Pulmonary artery endothelial cell (primary cell): ENCODE measurements around the gene STRN4. TPM values are rescaled to one million over a fixed set of nuclear protein-coding genes. Genes with fewer than 3 reads are reported as not detected.
"Not testable (repeated sequence)": the region's sequence is repeated elsewhere in the genome, so short reads cannot be mapped to it uniquely, and the experiment has no call there.

Source experiments
- DNase-seq: peaks from one replicate; pipeline ENCODE4 v3.0.0-alpha.2; 2011; ENCODE audit warnings: low read depth, low spot score
- total RNA-seq: library from RNA; depleted of rRNA; stranded (reverse); fragments of >200 nt; gene quantifications from 2 replicates; pipeline ENCODE4 v1.2.3, GENCODE V29; 2014

The STRN4 gene
- total RNA-seq, 1 donor from 2014 or later, result 86.7 TPM

DNA sequence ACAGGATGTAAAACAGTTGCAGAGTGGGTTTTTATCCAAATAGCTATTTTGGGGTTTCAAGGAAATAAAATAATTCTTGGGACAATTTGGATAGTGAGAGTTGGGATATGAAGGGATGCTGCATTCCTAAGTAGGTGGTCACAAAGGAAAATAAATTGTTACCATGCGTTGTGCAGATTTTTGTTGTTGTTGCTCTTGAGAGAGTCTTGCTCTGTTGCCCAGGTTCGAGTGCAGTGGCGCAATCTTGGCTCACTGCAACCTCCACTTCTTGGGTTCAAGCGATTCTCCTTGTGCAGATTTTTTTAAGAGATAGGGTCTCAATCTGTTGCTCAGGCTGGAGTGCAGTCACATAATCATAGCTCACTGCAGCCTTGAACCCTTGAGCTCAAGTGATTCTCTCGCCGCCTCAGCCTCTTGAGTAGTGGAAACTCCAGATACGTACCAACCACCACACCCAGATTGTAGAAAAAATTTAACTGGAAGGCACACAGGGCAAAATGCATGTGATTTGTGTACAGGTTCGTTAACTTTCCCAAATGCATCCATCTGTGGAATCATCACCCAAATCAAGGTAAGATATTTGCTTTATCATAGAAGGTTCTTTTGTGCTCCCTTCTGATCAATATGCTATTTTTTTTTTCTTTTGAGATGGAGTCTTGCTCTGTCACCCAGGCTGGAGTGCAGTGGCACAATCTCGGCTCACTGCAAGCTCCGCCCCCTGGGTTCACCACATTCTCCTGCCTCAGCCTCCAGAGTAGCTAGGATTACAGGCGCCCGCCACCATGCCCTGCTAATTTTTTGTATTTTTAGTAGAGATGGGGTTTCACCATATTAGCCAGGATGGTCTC lies 26.1 kb upstream of the STRN4 start:
- DNase-seq, result no peak

DNA sequence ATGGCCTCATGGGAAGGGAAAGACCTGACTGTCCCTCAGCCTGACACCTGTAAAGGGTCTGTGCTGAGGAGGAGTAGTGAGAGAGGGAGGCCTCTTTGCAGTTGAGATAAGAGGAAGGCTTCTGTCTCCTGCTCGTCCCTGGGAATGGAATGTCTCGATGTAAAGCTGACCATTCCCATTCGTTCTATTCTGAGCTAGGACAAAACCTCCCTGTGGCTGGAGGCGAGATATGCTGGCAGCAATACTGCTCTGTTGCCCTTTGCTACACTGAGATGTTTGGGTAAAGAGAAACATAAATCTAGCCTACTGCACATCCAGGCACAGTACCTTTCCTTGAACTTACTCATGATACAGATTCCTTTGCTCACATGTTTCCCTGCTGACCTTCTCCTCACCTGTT lies 22.5 kb upstream of the STRN4 start:
- DNase-seq, result not testable (repeated sequence)

DNA sequence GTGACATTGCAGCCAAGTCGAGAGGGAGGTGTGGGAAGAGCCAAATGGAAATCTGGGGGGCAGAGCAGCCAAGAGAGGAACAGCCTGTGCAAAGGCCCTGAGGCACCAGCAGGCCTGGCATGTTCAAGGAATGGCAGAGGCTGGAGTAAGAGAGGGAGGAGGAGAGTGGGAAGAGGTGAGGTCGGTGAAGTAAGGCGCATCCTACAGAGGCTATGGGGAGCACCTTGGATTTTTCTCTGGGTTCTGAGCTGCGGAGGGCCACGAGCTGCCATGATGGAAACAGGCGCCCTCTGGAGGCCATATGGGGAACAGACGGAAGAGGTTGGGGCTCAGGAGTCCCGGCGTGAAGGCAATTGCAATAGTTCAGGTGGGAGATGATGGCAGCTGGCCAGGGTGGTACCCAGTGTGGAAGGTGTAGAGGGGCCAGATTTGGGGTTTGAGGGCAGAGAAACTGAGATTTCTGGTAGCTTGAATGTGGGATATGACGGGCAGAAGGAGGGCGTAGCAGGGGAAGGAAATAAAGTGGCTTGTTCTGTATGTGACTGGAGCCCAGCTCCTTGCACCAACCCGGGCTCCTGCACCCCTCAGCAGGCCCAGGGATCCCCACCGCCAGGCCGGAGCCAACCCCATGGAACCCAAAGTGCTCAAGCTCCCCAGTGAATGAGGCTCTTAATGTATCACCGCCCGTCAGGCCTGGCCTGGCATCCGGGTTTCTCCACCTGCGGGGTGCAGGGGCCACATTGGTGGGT lies 20.5 kb upstream of the STRN4 start:
- no peak for DNase-seq

DNA sequence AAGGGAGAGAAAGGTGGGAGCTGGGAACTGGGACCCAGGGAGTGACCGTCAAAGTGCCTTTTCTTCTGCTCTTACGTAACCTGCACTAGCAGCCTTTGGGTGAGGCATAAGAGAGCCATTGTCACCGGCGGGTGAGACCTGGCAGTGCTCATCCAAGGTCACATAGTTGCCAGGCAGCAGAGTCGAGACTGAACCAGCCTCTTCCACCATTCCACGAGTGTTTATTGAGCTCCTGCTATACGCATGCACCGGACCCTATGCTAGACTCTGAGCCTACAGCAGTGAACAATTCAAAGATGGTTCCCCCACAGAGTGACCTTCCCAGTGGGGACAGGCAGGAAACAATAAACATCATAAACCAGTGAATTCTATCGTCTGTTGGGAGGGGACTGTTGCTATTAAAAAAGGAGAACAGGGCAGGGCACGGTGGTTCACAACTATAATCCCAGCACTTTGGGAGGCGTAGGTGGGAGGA lies 18.6 kb upstream of the STRN4 start:
- no peak for DNase-seq

DNA sequence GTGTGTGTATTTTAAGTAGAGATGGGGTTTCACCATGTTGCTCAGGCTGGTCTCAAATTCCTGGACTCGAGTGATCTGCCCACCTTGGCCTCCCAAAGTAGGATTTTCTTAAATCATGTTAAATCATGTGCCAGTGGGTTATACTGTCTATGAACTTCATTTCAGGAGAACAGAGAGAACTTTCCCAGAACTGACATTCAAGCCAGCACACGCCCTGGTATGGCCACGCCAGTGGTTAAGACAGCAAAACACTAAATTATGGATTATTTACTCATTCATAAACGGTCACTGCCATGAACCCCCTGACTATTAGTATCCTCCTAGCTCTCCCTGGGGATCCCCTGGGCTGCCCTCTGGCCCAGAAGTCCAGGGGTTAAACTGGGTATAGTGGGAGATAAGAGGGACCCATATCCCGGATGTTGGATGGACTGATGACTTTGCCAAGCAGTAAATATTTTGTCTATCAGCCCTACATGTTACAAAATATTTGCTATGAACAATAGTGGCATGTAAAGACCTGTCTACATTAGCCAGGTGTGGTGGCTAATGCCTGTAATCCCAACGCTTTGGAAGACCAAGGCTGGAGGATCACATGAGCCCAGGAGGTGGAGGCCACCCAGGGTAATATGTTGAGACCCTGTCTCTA lies 16.1 kb upstream of the STRN4 start:
- no peak for DNase-seq

DNA sequence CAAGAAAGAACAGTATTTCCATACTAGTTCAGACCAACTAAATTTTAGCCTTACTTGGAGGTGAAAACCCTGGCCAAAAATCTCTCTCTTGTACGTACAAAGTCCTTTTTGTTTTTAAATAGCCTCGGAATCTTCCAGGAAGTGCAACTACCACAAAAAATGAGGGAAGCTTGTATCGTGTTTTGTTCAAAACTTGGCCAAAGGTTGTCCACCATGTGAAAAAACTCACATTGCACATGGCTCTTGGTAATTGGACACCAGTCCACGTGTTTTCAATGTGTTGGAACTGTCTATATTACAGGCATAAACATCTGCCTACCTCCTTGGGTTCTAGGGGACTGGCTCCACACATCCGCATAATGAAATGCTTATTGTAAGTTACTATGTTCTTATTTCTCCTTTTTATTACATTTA lies 15.2 kb upstream of the STRN4 start:
- DNase-seq, result no peak

DNA sequence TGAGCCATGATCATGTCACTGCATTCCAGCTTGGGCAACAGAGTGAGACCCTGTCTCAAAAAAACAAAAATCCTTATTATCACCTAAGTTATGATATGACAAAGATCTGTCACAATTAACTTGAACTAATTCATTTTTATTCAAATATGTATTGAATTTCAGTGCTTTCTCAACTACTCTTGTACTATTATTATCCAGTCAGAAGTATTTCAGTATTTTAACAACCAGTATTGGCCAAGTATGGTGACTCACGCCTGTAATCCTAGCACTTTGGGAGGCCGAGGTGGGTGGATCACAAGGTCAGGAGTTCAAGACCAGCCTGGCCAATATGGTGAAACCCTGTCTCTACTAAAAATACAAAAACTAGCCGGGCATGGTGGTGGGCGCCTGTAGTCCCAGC lies 14.6 kb upstream of the STRN4 start:
- DNase-seq, result not testable (repeated sequence)

DNA sequence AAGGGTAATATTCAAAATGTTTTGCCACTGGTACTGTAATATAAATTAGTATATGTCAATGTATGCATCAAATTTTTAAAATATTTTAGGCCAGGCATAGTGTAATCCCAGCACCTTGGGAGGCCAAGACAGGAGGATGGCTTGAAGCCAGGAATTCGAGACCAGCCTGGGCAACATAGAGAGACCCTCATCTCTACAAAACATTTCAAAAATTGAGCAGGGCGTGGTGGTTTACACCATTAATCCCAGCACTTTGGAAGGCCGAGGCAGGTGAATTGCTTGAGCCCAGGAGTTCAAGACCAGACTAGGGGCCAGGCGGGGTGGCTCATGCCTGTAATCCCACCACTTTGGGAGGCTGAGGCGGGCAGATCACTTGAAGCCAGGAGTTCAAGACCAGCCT lies 14.1 kb upstream of the STRN4 start:
- no peak for DNase-seq

DNA sequence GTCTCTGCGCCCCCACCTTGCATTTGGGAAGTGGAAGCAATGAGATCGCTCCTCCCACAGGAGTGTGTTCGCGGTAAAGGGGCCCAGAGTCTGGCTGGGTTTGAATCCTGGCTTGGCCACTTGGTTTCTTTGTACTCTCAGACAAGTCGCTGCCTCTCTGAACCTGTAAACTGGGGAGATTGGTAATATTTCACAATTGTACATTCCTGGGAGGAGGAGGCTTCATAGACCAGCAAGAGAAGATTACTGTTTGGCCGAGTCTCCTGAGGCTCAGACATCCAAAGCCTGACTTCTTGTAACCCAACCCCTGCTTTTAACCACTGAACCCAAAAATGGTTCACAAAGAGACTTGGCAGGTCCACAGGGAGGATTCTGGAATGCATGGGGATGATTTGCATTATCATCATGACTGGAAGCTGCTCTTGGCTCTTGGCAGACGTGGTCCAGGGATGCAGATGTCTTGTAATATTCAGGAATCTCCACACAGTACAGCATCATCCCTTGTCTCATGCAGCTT lies 13.6 kb upstream of the STRN4 start:
- no peak for DNase-seq

DNA sequence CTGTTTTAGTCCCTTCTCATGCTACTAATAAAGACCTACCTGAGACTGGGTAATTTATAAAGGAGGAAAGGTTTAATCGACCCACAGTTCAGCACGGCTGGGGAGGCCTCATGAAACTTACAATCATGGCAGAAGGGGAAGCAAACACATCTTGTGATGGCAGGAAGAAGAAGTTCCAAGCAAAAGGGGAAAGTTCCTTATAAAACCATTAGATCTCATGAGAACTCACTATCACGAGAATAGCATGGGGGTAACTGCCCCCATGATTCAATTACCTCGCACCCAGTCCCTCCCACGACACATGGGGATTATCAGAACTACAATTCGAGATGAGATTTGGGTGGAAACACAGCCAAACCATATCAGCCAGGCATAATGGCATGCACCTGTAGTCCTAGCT lies 13.0 kb upstream of the STRN4 start:
- no peak for DNase-seq

DNA sequence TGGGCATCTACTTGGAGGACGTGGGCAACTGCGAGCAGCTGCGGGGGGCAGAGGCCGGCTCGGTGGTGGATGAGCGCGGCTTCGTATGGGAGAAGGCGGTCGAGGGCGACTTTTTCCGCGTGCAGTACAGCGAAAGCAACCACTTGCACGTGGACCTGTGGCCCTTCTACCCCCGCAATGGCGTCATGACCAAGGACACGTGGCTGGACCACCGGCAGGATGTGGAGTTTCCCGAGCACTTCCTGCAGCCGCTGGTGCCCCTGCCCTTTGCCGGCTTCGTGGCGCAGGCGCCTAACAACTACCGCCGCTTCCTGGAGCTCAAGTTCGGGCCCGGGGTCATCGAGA lies 10.3 kb upstream of the STRN4 start:
- no peak for DNase-seq

DNA sequence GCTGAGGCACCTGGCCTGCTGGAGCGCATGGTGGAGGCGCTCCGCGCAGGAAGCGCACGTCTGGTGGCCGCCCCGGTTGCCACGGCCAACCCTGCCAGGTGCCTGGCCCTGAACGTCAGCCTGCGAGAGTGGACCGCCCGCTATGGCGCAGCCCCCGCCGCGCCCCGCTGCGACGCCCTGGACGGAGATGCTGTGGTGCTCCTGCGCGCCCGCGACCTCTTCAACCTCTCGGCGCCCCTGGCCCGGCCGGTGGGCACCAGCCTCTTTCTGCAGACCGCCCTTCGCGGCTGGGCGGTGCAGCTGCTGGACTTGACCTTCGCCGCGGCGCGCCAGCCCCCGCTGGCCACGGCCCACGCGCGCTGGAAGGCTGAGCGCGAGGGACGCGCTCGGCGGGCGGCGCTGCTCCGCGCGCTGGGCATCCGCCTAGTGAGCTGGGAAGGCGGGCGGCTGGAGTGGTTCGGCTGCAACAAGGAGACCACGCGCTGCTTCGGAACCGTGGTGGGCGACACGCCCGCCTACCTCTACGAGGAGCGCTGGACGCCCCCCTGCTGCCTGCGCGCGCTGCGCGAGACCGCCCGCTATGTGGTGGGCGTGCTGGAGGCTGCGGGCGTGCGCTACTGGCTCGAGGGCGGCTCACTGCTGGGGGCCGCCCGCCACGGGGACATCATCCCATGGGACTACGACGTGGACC lies 9.7 kb upstream of the STRN4 start:
- DNase-seq, result no peak

DNA sequence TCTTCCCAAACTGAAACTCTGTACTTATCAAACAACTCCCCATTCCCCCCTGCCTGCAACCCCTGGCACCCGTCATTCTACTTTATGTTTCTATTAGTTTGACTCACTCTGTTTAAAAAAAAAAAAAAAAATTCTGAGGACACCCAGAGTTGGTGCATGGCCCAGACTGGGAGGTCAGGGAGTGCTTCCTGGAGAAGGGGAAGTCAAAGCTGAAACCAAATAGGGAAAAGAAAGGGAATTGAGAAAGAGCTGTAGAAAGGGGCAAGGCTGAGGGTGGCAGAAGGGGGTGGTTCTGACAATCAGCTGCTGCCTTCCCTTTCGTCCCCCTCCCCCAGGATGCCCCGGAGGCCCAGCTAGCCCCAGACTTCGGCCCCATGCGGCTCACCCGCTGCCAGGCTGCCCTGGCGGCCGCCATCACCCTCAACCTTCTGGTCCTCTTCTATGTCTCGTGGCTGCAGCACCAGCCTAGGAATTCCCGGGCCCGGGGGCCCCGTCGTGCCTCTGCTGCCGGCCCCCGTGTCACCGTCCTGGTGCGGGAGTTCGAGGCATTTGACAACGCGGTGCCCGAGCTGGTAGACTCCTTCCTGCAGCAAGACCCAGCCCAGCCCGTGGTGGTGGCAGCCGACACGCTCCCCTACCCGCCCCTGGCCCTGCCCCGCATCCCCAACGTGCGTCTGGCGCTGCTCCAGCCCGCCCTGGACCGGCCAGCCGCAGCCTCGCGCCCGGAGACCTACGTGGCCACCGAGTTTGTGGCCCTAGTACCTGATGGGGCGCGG lies 9.0 kb upstream of the STRN4 start:
- DNase-seq, result peak; percentile 64

DNA sequence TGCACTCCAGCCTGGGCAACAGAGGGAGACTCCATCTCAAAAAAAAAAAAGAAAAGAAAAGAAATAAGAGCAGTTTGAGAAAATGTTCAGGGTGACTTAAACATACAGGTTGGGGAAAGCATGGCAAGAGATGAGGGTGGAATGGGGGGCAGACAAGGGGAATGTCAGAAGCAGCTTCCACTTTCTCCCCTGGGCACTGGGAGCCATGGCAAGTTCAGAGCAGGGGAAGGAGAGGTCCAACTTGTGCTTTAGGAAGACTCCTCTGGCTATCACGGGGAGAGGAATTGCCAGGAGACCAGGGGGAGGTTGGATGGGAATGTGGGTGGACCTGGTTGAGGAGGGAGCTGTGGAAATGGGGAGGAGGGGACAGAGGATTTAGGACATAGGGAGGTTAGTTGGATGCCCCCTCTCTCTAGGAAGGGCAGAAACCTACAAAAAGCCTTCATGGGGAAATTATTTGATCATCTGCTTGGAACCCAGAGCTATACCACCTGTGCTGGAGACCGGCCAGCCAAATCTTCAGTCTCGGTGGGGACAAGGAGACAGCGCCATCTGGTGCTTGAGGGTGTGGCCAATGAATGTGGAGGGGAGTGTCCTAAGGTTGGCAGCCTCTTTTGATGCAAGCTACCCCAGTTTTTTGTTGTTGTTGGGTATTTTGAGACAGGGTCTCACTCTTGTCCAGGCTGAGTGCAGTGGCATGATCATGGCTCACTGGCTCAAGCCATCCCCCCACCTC lies 7.3 kb upstream of the STRN4 start:
- DNase-seq, result no peak

DNA sequence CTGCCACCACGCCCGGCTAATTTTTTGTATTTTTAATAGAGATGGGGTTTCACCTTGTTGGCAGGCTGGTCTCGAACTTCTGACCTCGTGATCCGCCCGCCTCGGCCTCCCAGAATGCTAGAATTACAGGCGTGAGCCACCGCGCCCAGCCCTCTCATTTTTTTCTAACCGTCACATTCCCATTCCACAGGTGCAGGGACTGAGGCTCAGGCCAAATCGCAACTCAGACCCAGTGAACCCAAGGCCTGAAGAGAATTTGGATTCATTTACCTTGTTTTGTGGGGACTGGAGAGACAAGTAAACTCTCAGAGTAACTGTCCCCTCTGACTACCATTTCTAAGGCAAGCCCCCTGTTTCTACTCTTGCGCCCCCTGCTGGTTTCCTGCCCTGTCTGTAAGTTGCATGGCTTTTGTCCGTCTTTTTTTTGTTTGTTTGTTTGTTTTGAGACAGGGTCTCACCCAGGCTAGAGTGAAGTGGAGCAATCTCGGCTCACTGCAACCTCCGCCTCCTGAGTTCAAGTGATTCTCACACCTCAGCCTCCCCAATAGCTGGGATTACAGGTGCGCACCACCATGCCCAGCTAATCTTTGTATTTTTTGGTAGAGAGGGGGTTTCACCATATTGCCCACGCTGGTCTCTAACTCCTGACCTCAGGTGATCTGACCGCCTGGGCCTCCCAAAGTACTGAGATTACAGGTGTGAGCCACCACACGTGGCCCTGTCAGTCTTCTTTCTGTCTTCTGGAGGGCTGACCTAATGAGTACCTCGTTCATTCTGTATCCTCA lies 2.3 kb upstream of the STRN4 start:
- DNase-seq, result no peak

DNA sequence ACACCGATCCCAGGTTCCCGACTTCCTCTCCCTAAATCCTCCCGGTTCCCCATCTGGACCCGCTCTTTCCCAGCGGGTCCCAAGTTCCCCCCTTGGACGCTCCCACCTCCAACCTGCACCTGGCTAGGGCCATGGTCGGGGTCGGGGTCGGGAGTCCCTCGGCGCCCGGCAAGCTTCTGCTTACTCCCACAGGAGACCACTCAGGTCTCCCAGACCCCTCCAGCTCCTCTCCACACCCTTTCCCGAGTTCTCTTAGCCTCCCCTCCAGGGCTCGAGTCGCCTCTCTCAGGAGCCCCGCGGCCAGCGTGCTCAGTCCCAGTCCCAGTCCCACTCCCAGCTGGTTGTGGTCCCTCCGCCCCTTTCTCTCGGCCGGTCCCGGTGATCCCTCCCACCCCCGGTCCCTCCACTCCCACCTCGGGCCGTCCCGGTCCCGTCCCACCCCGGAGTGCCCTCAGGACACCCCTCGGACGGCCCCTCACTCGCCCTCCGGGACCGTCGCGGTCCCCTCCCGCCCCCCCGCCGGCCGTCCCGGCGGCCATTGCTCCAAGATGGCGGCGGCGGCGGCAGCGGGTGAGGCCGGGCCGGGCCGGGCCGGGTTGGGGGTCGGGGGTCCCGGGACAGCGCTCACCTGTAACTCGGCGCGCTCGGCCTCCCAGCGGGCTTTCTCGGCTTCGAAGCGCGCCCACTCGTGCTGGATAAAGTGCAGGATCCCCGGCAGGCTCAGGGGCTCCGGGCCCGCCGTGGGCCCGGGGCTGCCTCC lies 549 bp downstream of the STRN4 start, which contains the start of gene FKRP:
FKRP (plus strand) TSS at position 537 of the 760 bp plus-strand sequence. CDS start 9,394 bp downstream, outside the sequence.
- no peak for DNase-seq

DNA sequence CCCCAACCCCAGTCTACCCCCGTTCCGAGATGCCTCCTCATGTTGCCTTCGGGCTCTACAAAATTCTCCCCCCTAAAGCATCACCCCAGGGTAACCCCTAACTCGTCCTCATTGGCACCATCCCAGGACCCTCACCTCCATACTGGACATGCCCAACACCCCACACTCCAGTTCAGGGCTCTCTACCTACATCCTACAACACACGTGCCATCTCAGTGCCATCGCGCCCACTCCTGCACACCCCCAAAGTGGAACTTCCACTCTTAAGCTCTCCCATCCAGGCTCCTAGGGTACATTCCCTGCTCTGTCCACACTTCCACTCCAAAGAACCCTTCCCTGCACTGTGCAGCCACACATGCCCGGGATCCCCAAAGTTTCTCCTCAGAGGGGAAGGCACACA lies 1.2 kb downstream of the STRN4 start:
- no peak for DNase-seq

DNA sequence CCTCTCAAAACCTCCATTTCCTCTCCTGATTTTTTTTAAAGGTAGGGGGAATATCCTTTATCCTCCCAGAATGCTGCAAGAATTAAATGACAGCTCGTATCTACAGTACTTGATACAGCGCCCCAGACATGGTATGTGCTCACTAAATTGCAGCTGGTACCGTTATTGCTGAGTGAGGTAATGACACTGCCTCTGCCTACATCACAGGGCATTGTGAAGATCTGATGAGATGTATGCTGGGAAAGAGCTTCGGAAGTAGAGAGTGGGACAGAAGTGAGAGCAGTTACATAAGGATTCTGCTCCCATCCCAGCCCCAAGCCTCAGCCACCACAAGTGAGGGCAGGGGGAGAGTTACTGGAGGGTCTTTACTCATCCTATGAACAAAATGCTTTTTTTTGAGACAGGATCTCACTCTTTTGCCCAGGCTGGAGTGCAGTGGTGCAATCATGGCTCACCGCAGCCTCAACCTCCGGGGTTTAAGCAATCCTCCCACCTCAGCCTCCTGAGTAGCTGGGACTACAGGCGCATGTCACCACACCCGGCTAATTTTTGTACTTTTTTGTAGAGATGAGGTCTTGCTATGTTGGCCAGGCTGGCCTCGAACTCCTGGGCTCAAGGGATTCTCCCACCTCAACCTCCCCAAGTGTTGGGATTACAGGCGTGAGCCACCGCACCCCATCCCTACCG lies 2.1 kb downstream of the STRN4 start:
- no peak for DNase-seq
